CD14-positive monocyte (primary cell): Measurements from ENCODE around the gene CCDC117. TPM values are rescaled to one million over a fixed set of nuclear protein-coding genes. Genes with fewer than 3 reads are reported as not detected.
A peak's percentile ranks its signal among the peaks of the same experiment; 100 is the strongest.

ENCODE experiments used
- DNase-seq, 3 donors: peaks; one replicate each; pipeline ENCODE4 v3.0.0-alpha.2; 2011 to 2022
- H2AFZ ChIP-seq: 2 replicates; pipeline ENCODE4 v1.6.0; 2012; ENCODE audit warnings: mild to moderate bottlenecking, low read depth, low read length, inconsistent platforms; ENCODE audit not compliant: insufficient read depth, poor library complexity, severe bottlenecking
- H3K27ac ChIP-seq, 2 donors: 1 replicate in 1 of 2; 2 replicates in 1 of 2; pipeline ENCODE4 v1.5.1; 2012 to 2013; ENCODE audit warnings: low read length in 2 of 2, control low read depth in 1 of 2, inconsistent platforms in 1 of 2, low read depth in 1 of 2, mild to moderate bottlenecking in 1 of 2
- H3K27me3 ChIP-seq, 2 donors: one replicate each; pipeline versions ENCODE4 v1.6.0 to v1.6.1; 2011 to 2013; ENCODE audit warnings: low read length in 2 of 2; ENCODE audit not compliant: control insufficient read depth in 2 of 2, insufficient read depth in 2 of 2
- H3K36me3 ChIP-seq, 2 donors: replicated peaks in 1 of 2; 1 replicate in 1 of 2; 2 replicates in 1 of 2; pipeline versions ENCODE4 v1.5.1 to v1.6.1; 2012 to 2013; ENCODE audit warnings: low read length in 2 of 2, control low read depth in 1 of 2, inconsistent platforms in 1 of 2, mild to moderate bottlenecking in 1 of 2; ENCODE audit not compliant: insufficient read depth in 2 of 2, control insufficient read depth in 1 of 2
- H3K4me1 ChIP-seq, 2 donors: 1 replicate in 1 of 2; 2 replicates in 1 of 2; pipeline versions ENCODE4 v1.5.1 to v1.6.1; 2012 to 2013; ENCODE audit warnings: low read length in 2 of 2, control low read depth in 1 of 2, inconsistent platforms in 1 of 2, mild to moderate bottlenecking in 1 of 2, moderate library complexity in 1 of 2; ENCODE audit not compliant: insufficient read depth in 2 of 2, control insufficient read depth in 1 of 2
- H3K4me2 ChIP-seq: replicated peaks from 2 replicates; pipeline ENCODE3; 2012; ENCODE audit warnings: low read length, moderate library complexity, mild to moderate bottlenecking; ENCODE audit not compliant: poor library complexity, severe bottlenecking; ENCODE audit errors: extremely low read depth
- H3K4me3 ChIP-seq, 3 experiments: fragments of 200-600 bp in 1 of 3; sonication (generic) in 1 of 3; replicated peaks in 1 of 3; 1 replicate in 2 of 3; 2 replicates in 1 of 3; pipeline ENCODE4 v1.5.1; 2011 to 2013; ENCODE audit warnings: low read length in 3 of 3, mild to moderate bottlenecking in 3 of 3, control low read depth in 2 of 3, low read depth in 2 of 3, inconsistent platforms in 1 of 3, moderate library complexity in 1 of 3
- H3K79me2 ChIP-seq: 2 replicates; pipeline ENCODE4 v1.6.0; 2012; ENCODE audit warnings: mild to moderate bottlenecking, control low read depth, inconsistent platforms, low read length, moderate library complexity; ENCODE audit not compliant: insufficient read depth
- H3K9ac ChIP-seq: 2 replicates; pipeline ENCODE4 v1.6.0; 2017; ENCODE audit warnings: low read length, mild to moderate bottlenecking; ENCODE audit not compliant: insufficient read depth, poor library complexity, severe bottlenecking
- H3K9me3 ChIP-seq, 2 donors: replicated peaks in 1 of 2; 1 replicate in 1 of 2; 2 replicates in 1 of 2; pipeline versions ENCODE4 v1.5.1 to v1.6.1; 2012 to 2013; ENCODE audit warnings: low read length in 2 of 2, control low read depth in 1 of 2; ENCODE audit not compliant: control insufficient read depth in 1 of 2, insufficient read depth in 1 of 2
- H4K20me1 ChIP-seq: 2 replicates; pipeline ENCODE4 v1.6.0; 2012; ENCODE audit warnings: mild to moderate bottlenecking, low read length, control low read depth, moderate library complexity; ENCODE audit not compliant: insufficient read depth
- H3K27ac Mint-ChIP-seq, 7 donors: one replicate each; pipeline ENCODE4 v1.8.0; 2020; ENCODE audit warnings: mild to moderate bottlenecking in 7 of 7, mixed read lengths in 7 of 7, moderate library complexity in 6 of 7, inconsistent platforms in 2 of 7
- H3K27me3 Mint-ChIP-seq, 3 donors: one replicate each; pipeline ENCODE4 v1.8.0; 2021 to 2022; ENCODE audit warnings: low read depth in 3 of 3, mild to moderate bottlenecking in 3 of 3, mixed read lengths in 3 of 3, moderate library complexity in 3 of 3, inconsistent platforms in 1 of 3
- H3K36me3 Mint-ChIP-seq, 2 donors: one replicate each; pipeline ENCODE4 v1.8.0; 2020; ENCODE audit warnings: mixed read lengths in 2 of 2, inconsistent platforms in 1 of 2, mild to moderate bottlenecking in 1 of 2
- H3K4me1 Mint-ChIP-seq: one replicate; pipeline ENCODE4 v1.8.0; 2020; ENCODE audit warnings: mild to moderate bottlenecking, mixed read lengths
- H3K4me3 Mint-ChIP-seq, 2 donors: one replicate each; pipeline ENCODE4 v1.8.0; 2020; ENCODE audit warnings: mild to moderate bottlenecking in 2 of 2, mixed read lengths in 2 of 2, moderate library complexity in 1 of 2
- H3K9me3 Mint-ChIP-seq, 7 donors: one replicate each; pipeline ENCODE4 v1.8.0; 2020 to 2022; ENCODE audit warnings: mixed read lengths in 7 of 7, mild to moderate bottlenecking in 6 of 7, moderate library complexity in 6 of 7, inconsistent platforms in 2 of 7
- WGBS: methylation state at CpG from one replicate; pipeline ENCODE4 v1.1.5; 2013; ENCODE audit warnings: missing lambda C conversion rate; ENCODE audit not compliant: insufficient coverage; 5-methylcytosine and 5-hydroxymethylcytosine counted together
- intact Hi-C, 2 donors: fragments of 100-400 bp; cut with micrococcal nuclease; formaldehyde crosslinking; loops; one replicate each; pipeline versions ENCODE4 v1.15.0 to v1.15.1; 2023
- polyA plus RNA-seq, 3 donors: library from polyadenylated mRNA; depleted of rRNA in 1 of 3; unstranded in 2 of 3; stranded (reverse) in 1 of 3; fragments of 300-500 nt in 2 of 3; fragments of >200 nt in 1 of 3; fragmentation: Illumina TruSeq in 2 of 3; gene quantifications; 1 replicate in 2 of 3; 2 replicates in 1 of 3; pipeline ENCODE4 v1.2.3, GENCODE V29; 2012 to 2021
- TF ChIP-seq, protein P1 (sequence below): fragments of 200-600 bp; IDR thresholded peaks from one replicate; pipeline ENCODE4 v1.8.0; 2022; ENCODE audit warnings: antibody characterized with exemption, mild to moderate bottlenecking

CCDC117 gene
- polyA plus RNA-seq, 3 donors: 6.8 to 12.6 (median 10.3) TPM

DNA sequence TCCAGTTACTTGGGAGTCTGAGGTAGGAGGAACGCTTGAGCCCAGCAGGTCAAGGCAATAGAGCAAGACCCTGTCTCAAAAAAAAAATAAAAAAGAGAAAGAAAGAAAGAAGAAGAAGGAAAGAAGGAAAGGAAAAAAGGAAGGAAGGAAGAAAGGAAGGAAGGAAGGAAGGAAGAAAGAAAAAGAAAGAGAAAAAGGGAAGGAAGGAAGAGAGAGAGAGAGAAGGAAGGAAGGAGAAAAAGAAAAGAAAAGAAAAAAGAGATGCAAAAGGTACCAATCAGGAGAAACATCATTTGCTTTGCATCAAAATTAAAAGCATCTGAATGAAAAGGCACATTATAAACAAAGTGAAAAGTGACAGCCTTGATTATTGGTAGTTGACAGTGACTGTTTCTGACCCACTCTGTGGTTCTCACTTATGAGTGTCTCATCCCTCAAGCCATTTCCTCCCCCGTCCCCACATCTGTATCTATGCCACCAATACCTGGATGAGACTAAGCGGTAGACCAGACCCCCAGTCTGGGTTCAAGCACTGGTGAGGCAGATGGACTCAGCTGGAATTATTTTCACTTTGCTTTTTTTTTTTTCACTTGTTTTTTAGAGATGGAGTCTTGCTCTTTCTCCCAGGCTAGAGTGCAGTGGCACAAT lies 60.9 kb downstream of the CCDC117 start:
- Histone ChIP-seq H3K27me3 (no peaks in the 10 kb centered on the region), H4K20me1 (no peaks in the 10 kb centered on the region), H3K9ac (no peak overlapping the region), H3K36me3 (no peaks in the 10 kb centered on the region), H3K9me3 (no peaks in the 10 kb centered on the region), H3K79me2 (no peaks in the 10 kb centered on the region), H3K4me1 (peaks cover 14 to 16% of the 10 kb centered on the region in 2 donors), H3K4me3 (no peak overlapping the region), H2AFZ (no peak overlapping the region), H3K27ac (no peak overlapping the region), H3K4me2 (no peak overlapping the region)
- H3K27me3 Mint-ChIP-seq: peaks cover 0 to 3% (median 2%) of the 10 kb centered on the region in 3 donors
- H3K27ac Mint-ChIP-seq: peak overlapping the region in 3 of 7 donors; percentile 8 to 82 (median 63)
- H3K4me3 Mint-ChIP-seq: no peak overlapping the region
- TF ChIP-seq, protein P1, sequence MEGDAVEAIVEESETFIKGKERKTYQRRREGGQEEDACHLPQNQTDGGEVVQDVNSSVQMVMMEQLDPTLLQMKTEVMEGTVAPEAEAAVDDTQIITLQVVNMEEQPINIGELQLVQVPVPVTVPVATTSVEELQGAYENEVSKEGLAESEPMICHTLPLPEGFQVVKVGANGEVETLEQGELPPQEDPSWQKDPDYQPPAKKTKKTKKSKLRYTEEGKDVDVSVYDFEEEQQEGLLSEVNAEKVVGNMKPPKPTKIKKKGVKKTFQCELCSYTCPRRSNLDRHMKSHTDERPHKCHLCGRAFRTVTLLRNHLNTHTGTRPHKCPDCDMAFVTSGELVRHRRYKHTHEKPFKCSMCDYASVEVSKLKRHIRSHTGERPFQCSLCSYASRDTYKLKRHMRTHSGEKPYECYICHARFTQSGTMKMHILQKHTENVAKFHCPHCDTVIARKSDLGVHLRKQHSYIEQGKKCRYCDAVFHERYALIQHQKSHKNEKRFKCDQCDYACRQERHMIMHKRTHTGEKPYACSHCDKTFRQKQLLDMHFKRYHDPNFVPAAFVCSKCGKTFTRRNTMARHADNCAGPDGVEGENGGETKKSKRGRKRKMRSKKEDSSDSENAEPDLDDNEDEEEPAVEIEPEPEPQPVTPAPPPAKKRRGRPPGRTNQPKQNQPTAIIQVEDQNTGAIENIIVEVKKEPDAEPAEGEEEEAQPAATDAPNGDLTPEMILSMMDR: no peak
- H3K36me3 Mint-ChIP-seq: peaks cover 0 to 5% of the 10 kb centered on the region in 2 donors
- WGBS: 83% methylated on average over 2 of the region's 3 CpGs
- no peak for DNase-seq
- peaks cover 0 to 2% (median 0%) of the 10 kb centered on the region in 7 donors for H3K9me3 Mint-ChIP-seq
- peaks cover 30% of the 10 kb centered on the region for H3K4me1 Mint-ChIP-seq
- intact Hi-C loops: loop anchor here (5.0 kb wide), 2 partner anchors 226 to 231 kb away; no protein-coding TSS in a partner anchor

DNA sequence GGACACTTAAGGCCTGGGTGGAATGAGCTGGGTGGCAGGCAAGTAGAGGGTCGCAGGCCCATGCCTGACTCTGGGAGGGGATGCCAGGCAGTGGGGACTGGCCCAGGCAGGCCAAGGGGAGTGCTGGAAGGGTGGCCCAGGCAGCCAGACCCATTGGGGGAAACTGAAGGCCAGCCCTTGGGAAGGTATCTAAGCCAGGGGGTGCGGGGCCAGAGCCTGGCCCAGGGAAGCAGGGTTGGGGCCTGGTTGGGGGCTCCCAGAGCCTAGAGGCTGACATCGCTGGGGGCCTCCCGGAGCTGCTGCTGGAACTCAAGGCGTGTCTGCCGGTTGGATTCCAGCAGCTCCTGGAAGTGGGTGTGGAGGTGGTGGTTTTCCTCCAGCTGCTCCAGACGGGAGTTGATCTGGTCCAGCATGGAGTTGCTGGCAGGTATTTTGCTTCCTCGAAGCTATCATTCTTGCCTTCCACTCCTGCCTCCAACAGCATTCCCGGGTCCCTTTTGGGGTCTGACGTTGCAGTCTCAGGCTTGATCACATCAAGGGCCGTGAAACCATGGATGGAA lies 63.2 kb downstream of the CCDC117 start:
- Histone ChIP-seq H3K4me1 (no peaks in the 10 kb centered on the region), H3K79me2 (no peaks in the 10 kb centered on the region), H3K27ac (no peak overlapping the region), H3K9ac (no peak overlapping the region), H3K4me3 (no peak overlapping the region), H3K36me3 (no peaks in the 10 kb centered on the region), H3K9me3 (no peaks in the 10 kb centered on the region), H3K27me3 (no peaks in the 10 kb centered on the region), H2AFZ (no peak overlapping the region), H3K4me2 (no peak overlapping the region), H4K20me1 (no peaks in the 10 kb centered on the region)
- TF ChIP-seq, protein P1: no peak
- H3K4me3 Mint-ChIP-seq: no peak overlapping the region
- peaks cover 0 to 2% (median 0%) of the 10 kb centered on the region in 7 donors for H3K9me3 Mint-ChIP-seq
- peaks cover 0 to 3% (median 2%) of the 10 kb centered on the region in 3 donors for H3K27me3 Mint-ChIP-seq
- peaks cover 15% of the 10 kb centered on the region for H3K4me1 Mint-ChIP-seq
- no peak for DNase-seq
- peaks cover 0 to 5% of the 10 kb centered on the region in 2 donors for H3K36me3 Mint-ChIP-seq
- H3K27ac Mint-ChIP-seq: no peak overlapping the region
- intact Hi-C loops: no loop called here
- 97% methylated on average over 10 of the region's 11 CpGs for WGBS
